Measurements from ENCODE around the gene RGL3. TPM values are rescaled to one million over a fixed set of nuclear protein-coding genes. Genes with fewer than 3 reads are reported as not detected.
A peak's percentile ranks its signal among the peaks of the same experiment; 100 is the strongest.

Gene RGL3
- total and polyA plus RNA-seq, 10 of the 15 experiments (the other 5 are each of a cell fraction or from before 2014, with no cell fraction given), result not detected

GRCh38 chr19:11420429-11421370 is 1.6 kb upstream of the RGL3 start:
- no peak overlapping the region for H3K9ac ChIP-seq (ENCODE audit: control insufficient read depth, insufficient read depth, low read length)
- ATAC-seq (no peak), DNase-seq (ENCODE audit: low read depth, low spot score) (no peak), FAIRE-seq (no peak)
- peak overlapping the region; percentile 49 for H2AFZ ChIP-seq (ENCODE audit: control insufficient read depth, low read depth, low read length)
- no peaks in the 10 kb centered on the region for H4K20me1 ChIP-seq (ENCODE audit: control insufficient read depth, insufficient read depth)
- ChIA-PET POLR2A (interaction anchor here (0.5 to 1.4 kb wide), 5 partner anchors 10 to 869 kb away, joined by 3 to 5 read pairs (median 4); no protein-coding TSS in a partner anchor), SMC1A (ENCODE audit: uncharacterized antibody, unreplicated experiment) (interaction anchor here (0.8 to 2.3 kb wide), 4 partner anchors 25 to 46 kb away, joined by 3 to 14 read pairs (median 4); partner anchors contain the start of gene SWSAP1), RAD21 (ENCODE audit: unreplicated experiment) (interaction anchor here (1.0 to 2.2 kb wide), 4 partner anchors 15 to 62 kb away, joined by 3 to 7 read pairs (median 4); partner anchors contain the start of genes ODAD3 and PRKCSH), CTCF (interaction anchor here (0.6 to 2.9 kb wide), 8 partner anchors 9 to 77 kb away, joined by 3 to 13 read pairs (median 4); partner anchors contain the start of gene PRKCSH)
- no peak overlapping the region for H3K27ac ChIP-seq (ENCODE audit: control insufficient read depth, insufficient read depth)
- no peaks in the 10 kb centered on the region for H3K9me3 ChIP-seq (replicated peaks; ENCODE audit: control insufficient read depth, insufficient read depth, low read length)
- intact Hi-C loops (cut with micrococcal nuclease; ENCODE audit: unreplicated experiment) (no loop called here), in situ Hi-C loops (cut with MboI) (no loop called here)
- peak overlapping the region; percentile 40; the same call in 1 of the 2 replicates for H3K4me3 ChIP-seq
- H3K4me1 ChIP-seq (ENCODE audit: control insufficient read depth, insufficient read depth, low read length), result peaks cover 22% of the 10 kb centered on the region
- H3K36me3 ChIP-seq (ENCODE audit: control insufficient read depth in 2 of 2, insufficient read depth in 2 of 2, low read length in 1 of 2), result no peaks in the 10 kb centered on the region
- 5% methylated on average over 45 of the region's 46 CpGs for WGBS (ENCODE audit: insufficient coverage, insufficient replicate concordance, low lambda C conversion rate, missing lambda C conversion rate)
- H3K27me3 ChIP-seq (replicated peaks in 1 of 2; ENCODE audit: control insufficient read depth in 2 of 2, insufficient read depth in 2 of 2, low read length in 1 of 2), result peaks cover 10 to 16% of the 10 kb centered on the region in 2 experiments
- BruUV-seq (replicated peaks), result no TSS peak
- H3K4me2 ChIP-seq (ENCODE audit: control insufficient read depth, insufficient read depth), result peak overlapping the region; percentile 74
- TF ChIP-seq WRNIP1 (IDR thresholded peaks at IDR 0.05; ENCODE audit: borderline replicate concordance, low read depth, low read length), result no peak
- no peak for TF ChIP-seq SIX5 (IDR thresholded peaks at IDR 0.05; ENCODE audit: low read depth, low read length, severe bottlenecking)
- no peak for TF ChIP-seq GABPA (IDR thresholded peaks at IDR 0.05; ENCODE audit: low read depth)
- TF ChIP-seq ZNF24 (IDR thresholded peaks at IDR 0.05), result peak; percentile 51; the same call in 1 of the 2 replicates
- TF ChIP-seq IRF4 (IDR thresholded peaks at IDR 0.05; ENCODE audit: low read depth, low read length), result no peak
- TF ChIP-seq SUZ12 (IDR thresholded peaks at IDR 0.05; ENCODE audit: unreplicated experiment), result no peak
- TF ChIP-seq CHD4 (IDR thresholded peaks at IDR 0.05), result no peak
- peak in 1 of 2 experiments; percentile 92; a peak in 2 of 4 replicates for TF ChIP-seq CEBPB (IDR thresholded peaks at IDR 0.05; ENCODE audit: borderline replicate concordance in 1 of 2, low read depth in 2 of 2, low read length in 2 of 2)
- peak; percentile 61 to 79; a peak in 3 of 4 replicates for TF ChIP-seq BHLHE40 (IDR thresholded peaks at IDR 0.05; ENCODE audit: borderline replicate concordance in 1 of 2, low read depth in 2 of 2, low read length in 1 of 2)
- H3K79me2 ChIP-seq (ENCODE audit: control insufficient read depth, insufficient read depth, low read length), result no peaks in the 10 kb centered on the region

Data from GM12878 (cell line).